ENCODE data around the gene CCDC167. TPM values are rescaled to one million over a fixed set of nuclear protein-coding genes. Genes with fewer than 3 reads are reported as not detected.
A peak's percentile ranks its signal among the peaks of the same experiment; 100 is the strongest.

The CCDC167 gene
- total RNA-seq: 16.2 TPM

- Histone ChIP-seq H3K36me3 (ENCODE audit: control insufficient read depth in 3 of 3, insufficient read depth in 3 of 3, low read length in 3 of 3) (no peaks in the 10 kb centered on the region), H3K27ac (ENCODE audit: low read depth, low read length) (no peak within 1 kb of the TSS), H3K4me3 (ENCODE audit: low read length in 3 of 3) (peak within 1 kb of the TSS; percentile 84 to 93 (median 91)), H3K9ac (ENCODE audit: low read depth in 1 of 3, low read length in 3 of 3) (peak within 1 kb of the TSS; percentile 16 to 81 (median 77)), H3K27me3 (ENCODE audit: control insufficient read depth in 3 of 3, insufficient read depth in 3 of 3, low read length in 3 of 3) (no peaks in the 10 kb centered on the region), H3K4me1 (ENCODE audit: control insufficient read depth in 3 of 3, insufficient read depth in 3 of 3, low read length in 3 of 3) (peaks cover 8 to 13% (median 10%) of the 10 kb centered on the region in 3 donors), H3K9me3 (ENCODE audit: control insufficient read depth in 3 of 3, low read length in 3 of 3) (no peaks in the 10 kb centered on the region)
Measured at GRCh38 chr6:37499433-37500293, at the start of gene CCDC167. Gene CCDC167, minus strand, starts transcription at chr6:37499893. Its CDS starts 30 bp downstream, at chr6:37499863.

DNA sequence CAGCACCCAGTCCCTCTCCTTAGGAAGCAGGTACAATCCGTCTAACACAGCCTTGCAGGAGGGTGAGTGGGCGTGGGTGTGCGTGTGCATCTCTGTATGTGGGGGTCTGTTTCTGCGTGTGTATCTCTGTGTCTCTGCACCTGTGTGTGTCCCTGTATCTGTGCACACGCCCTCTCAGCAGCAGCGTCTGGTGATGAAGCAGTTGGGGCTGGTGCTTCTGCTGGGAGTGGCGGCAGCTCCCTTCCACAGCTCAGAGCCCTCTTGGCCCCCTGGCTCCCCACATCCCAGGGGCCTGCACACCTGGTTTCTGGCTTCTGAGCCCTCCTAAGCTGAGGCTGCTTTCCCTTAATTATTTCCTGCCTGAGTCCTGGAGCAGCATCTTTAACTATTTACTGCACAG is 49.5 kb upstream of the CCDC167 start:
- Histone ChIP-seq H3K27me3 (ENCODE audit: control insufficient read depth in 3 of 3, insufficient read depth in 3 of 3, low read length in 3 of 3) (peaks cover 8 to 29% (median 20%) of the 10 kb centered on the region in 3 donors), H3K9ac (ENCODE audit: low read depth in 1 of 3, low read length in 3 of 3) (no peak overlapping the region), H3K36me3 (ENCODE audit: control insufficient read depth in 3 of 3, insufficient read depth in 3 of 3, low read length in 3 of 3) (no peaks in the 10 kb centered on the region), H3K4me1 (ENCODE audit: control insufficient read depth in 3 of 3, insufficient read depth in 3 of 3, low read length in 3 of 3) (peaks cover 0 to 5% (median 4%) of the 10 kb centered on the region in 3 donors), H3K27ac (ENCODE audit: low read depth, low read length) (no peak overlapping the region), H3K9me3 (ENCODE audit: control insufficient read depth in 3 of 3, low read length in 3 of 3) (no peaks in the 10 kb centered on the region), H3K4me3 (ENCODE audit: low read length in 3 of 3) (no peak overlapping the region)

GRCh38 chr6:37548067-37548674 is 48.5 kb upstream of the CCDC167 start:
- no peak overlapping the region for H3K27ac ChIP-seq (ENCODE audit: low read depth, low read length)
- peaks cover 4 to 33% (median 20%) of the 10 kb centered on the region in 3 donors for H3K27me3 ChIP-seq (ENCODE audit: control insufficient read depth in 3 of 3, insufficient read depth in 3 of 3, low read length in 3 of 3)
- H3K36me3 ChIP-seq (ENCODE audit: control insufficient read depth in 3 of 3, insufficient read depth in 3 of 3, low read length in 3 of 3): no peaks in the 10 kb centered on the region
- no peak overlapping the region for H3K9ac ChIP-seq (ENCODE audit: low read depth in 1 of 3, low read length in 3 of 3)
- peaks cover 0 to 5% (median 4%) of the 10 kb centered on the region in 3 donors for H3K4me1 ChIP-seq (ENCODE audit: control insufficient read depth in 3 of 3, insufficient read depth in 3 of 3, low read length in 3 of 3)
- H3K9me3 ChIP-seq (ENCODE audit: control insufficient read depth in 3 of 3, low read length in 3 of 3): no peaks in the 10 kb centered on the region
- H3K4me3 ChIP-seq (ENCODE audit: low read length in 3 of 3): no peak overlapping the region

- H3K9me3 ChIP-seq (ENCODE audit: control insufficient read depth in 3 of 3, low read length in 3 of 3): no peaks in the 10 kb centered on the region
- H3K27me3 ChIP-seq (ENCODE audit: control insufficient read depth in 3 of 3, insufficient read depth in 3 of 3, low read length in 3 of 3): peaks cover 4 to 31% (median 20%) of the 10 kb centered on the region in 3 donors
- H3K9ac ChIP-seq (ENCODE audit: low read depth in 1 of 3, low read length in 3 of 3): no peak overlapping the region
- H3K4me1 ChIP-seq (ENCODE audit: control insufficient read depth in 3 of 3, insufficient read depth in 3 of 3, low read length in 3 of 3): peaks cover 0 to 5% (median 4%) of the 10 kb centered on the region in 3 donors
- H3K36me3 ChIP-seq (ENCODE audit: control insufficient read depth in 3 of 3, insufficient read depth in 3 of 3, low read length in 3 of 3): no peaks in the 10 kb centered on the region
- H3K4me3 ChIP-seq (ENCODE audit: low read length in 3 of 3): no peak overlapping the region
- H3K27ac ChIP-seq (ENCODE audit: low read depth, low read length): no peak overlapping the region
Measured at GRCh38 chr6:37547564-37548061, 47.9 kb upstream of the CCDC167 start.

DNA sequence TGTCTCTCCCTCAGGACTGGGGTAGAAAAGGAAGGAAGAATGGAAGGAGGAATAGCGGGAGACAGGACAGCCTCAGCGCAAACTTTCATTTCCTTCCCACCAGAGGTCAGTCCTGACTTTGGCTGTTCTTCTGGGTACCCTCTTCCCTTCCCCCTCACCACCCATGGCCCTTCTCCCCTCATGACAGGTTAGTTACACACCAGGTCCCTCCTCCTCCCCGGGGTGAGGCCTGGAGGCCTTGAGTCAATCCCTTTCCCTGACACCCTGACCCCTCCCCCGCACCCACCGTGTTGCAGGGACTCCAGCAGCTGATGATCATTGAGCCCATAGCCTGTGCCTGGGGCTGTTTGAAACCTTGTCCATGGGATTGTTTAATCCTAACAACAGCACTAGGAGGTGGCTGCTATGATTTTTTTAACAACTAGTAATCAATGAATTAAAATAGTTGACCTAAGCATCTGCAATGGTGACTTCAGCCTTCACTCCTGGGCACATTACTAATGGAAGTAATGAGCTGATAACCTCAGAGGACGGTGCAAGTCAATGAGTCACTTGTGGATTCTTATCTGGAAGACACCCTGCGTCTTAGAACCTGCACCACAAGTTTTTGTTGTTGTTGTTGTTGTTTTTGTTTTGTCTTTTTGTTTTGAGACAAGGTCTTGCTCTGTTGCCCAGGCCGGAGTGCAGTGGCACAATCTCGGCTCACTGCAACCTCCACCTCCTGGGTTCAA is 46.6 kb upstream of the CCDC167 start:
- H3K4me1 ChIP-seq (ENCODE audit: control insufficient read depth in 3 of 3, insufficient read depth in 3 of 3, low read length in 3 of 3): peaks cover 0 to 5% (median 4%) of the 10 kb centered on the region in 3 donors
- no peak overlapping the region for H3K9ac ChIP-seq (ENCODE audit: low read depth in 1 of 3, low read length in 3 of 3)
- no peaks in the 10 kb centered on the region for H3K36me3 ChIP-seq (ENCODE audit: control insufficient read depth in 3 of 3, insufficient read depth in 3 of 3, low read length in 3 of 3)
- H3K4me3 ChIP-seq (ENCODE audit: low read length in 3 of 3): no peak overlapping the region
- H3K27me3 ChIP-seq (ENCODE audit: control insufficient read depth in 3 of 3, insufficient read depth in 3 of 3, low read length in 3 of 3): peaks cover 1 to 27% (median 19%) of the 10 kb centered on the region in 3 donors
- no peaks in the 10 kb centered on the region for H3K9me3 ChIP-seq (ENCODE audit: control insufficient read depth in 3 of 3, low read length in 3 of 3)
- no peak overlapping the region for H3K27ac ChIP-seq (ENCODE audit: low read depth, low read length)

DNA sequence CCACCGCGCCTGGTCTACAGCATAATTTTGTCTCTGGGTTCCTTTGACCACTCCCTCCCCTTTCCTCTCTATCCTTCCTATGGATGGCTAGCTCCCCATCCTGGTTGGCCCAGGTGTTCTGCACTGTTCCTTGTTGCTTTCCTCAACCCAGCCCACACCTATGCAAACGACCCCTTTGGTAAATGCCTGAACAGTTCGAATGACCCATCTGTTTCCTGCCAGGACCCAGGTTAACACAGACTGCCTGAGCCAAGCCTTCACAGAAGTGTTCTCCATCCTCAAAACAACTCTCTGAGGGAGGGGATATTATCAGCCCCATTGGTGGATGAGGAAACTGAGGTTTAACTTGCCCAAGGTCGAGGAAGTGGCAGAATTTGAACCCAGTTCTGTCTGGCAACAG is 44.8 kb upstream of the CCDC167 start:
- no peaks in the 10 kb centered on the region for H3K36me3 ChIP-seq (ENCODE audit: control insufficient read depth in 3 of 3, insufficient read depth in 3 of 3, low read length in 3 of 3)
- no peak overlapping the region for H3K27ac ChIP-seq (ENCODE audit: low read depth, low read length)
- H3K9me3 ChIP-seq (ENCODE audit: control insufficient read depth in 3 of 3, low read length in 3 of 3): no peaks in the 10 kb centered on the region
- H3K4me1 ChIP-seq (ENCODE audit: control insufficient read depth in 3 of 3, insufficient read depth in 3 of 3, low read length in 3 of 3): peaks cover 0 to 5% (median 4%) of the 10 kb centered on the region in 3 donors
- peaks cover 0 to 14% (median 7%) of the 10 kb centered on the region in 3 donors for H3K27me3 ChIP-seq (ENCODE audit: control insufficient read depth in 3 of 3, insufficient read depth in 3 of 3, low read length in 3 of 3)
- no peak overlapping the region for H3K9ac ChIP-seq (ENCODE audit: low read depth in 1 of 3, low read length in 3 of 3)
- H3K4me3 ChIP-seq (ENCODE audit: low read length in 3 of 3): no peak overlapping the region

GRCh38 chr6:37543361-37543760 is 43.7 kb upstream of the CCDC167 start:
- no peak overlapping the region for H3K27ac ChIP-seq (ENCODE audit: low read depth, low read length)
- H3K4me1 ChIP-seq (ENCODE audit: control insufficient read depth in 3 of 3, insufficient read depth in 3 of 3, low read length in 3 of 3): peaks cover 0 to 5% (median 4%) of the 10 kb centered on the region in 3 donors
- no peaks in the 10 kb centered on the region for H3K9me3 ChIP-seq (ENCODE audit: control insufficient read depth in 3 of 3, low read length in 3 of 3)
- no peak overlapping the region for H3K9ac ChIP-seq (ENCODE audit: low read depth in 1 of 3, low read length in 3 of 3)
- no peak overlapping the region for H3K4me3 ChIP-seq (ENCODE audit: low read length in 3 of 3)
- H3K27me3 ChIP-seq (ENCODE audit: control insufficient read depth in 3 of 3, insufficient read depth in 3 of 3, low read length in 3 of 3): peaks cover 0 to 11% (median 0%) of the 10 kb centered on the region in 3 donors
- H3K36me3 ChIP-seq (ENCODE audit: control insufficient read depth in 3 of 3, insufficient read depth in 3 of 3, low read length in 3 of 3): no peaks in the 10 kb centered on the region

DNA sequence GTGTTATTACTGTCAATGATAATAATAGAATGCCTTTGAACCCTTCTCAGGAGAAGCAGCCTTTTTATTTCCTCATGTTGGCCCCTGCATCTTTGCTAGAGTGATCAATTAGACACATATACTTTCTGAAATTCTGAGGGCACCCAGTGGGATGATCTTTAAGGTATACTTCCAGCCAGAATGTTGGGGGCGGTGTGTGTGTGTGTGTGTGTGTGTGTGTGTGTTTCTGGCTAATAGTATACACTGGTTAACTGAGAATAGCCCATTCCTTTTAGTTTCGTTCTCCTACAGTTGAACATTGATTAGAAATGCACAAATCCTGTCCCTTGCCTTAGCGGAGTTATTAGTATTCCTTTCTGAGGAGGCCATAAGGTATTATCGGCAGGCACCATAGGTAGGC is 41.7 kb upstream of the CCDC167 start:
- H3K9ac ChIP-seq (ENCODE audit: low read depth in 1 of 3, low read length in 3 of 3): no peak overlapping the region
- no peak overlapping the region for H3K4me3 ChIP-seq (ENCODE audit: low read length in 3 of 3)
- peaks cover under 1 to 25% (median 19%) of the 10 kb centered on the region in 3 donors for H3K27me3 ChIP-seq (ENCODE audit: control insufficient read depth in 3 of 3, insufficient read depth in 3 of 3, low read length in 3 of 3)
- peaks cover 1 to 3% (median 1%) of the 10 kb centered on the region in 3 donors for H3K4me1 ChIP-seq (ENCODE audit: control insufficient read depth in 3 of 3, insufficient read depth in 3 of 3, low read length in 3 of 3)
- no peak overlapping the region for H3K27ac ChIP-seq (ENCODE audit: low read depth, low read length)
- no peaks in the 10 kb centered on the region for H3K9me3 ChIP-seq (ENCODE audit: control insufficient read depth in 3 of 3, low read length in 3 of 3)
- no peaks in the 10 kb centered on the region for H3K36me3 ChIP-seq (ENCODE audit: control insufficient read depth in 3 of 3, insufficient read depth in 3 of 3, low read length in 3 of 3)

DNA sequence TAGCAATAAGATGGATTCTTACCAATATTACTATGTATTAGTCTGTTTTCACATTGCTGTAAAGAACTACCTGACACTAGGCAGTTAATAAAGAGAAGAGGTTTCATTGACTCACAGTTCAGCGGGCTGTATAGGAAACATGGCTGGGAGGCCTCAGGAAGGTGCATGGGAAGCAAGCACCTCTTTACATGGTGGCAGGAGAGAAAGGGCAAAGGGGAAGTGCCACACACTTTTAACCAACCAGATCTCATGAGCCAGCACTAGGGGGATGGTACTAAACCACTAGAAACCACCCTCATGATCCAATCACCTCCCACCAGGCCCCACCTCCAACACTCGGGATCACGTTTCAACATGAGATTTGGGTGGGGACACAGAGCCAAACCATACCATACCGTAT is 40.7 kb upstream of the CCDC167 start:
- Histone ChIP-seq H3K4me3 (ENCODE audit: low read length in 3 of 3) (no peak overlapping the region), H3K9me3 (ENCODE audit: control insufficient read depth in 3 of 3, low read length in 3 of 3) (no peaks in the 10 kb centered on the region), H3K27me3 (ENCODE audit: control insufficient read depth in 3 of 3, insufficient read depth in 3 of 3, low read length in 3 of 3) (peaks cover 10 to 35% (median 28%) of the 10 kb centered on the region in 3 donors), H3K36me3 (ENCODE audit: control insufficient read depth in 3 of 3, insufficient read depth in 3 of 3, low read length in 3 of 3) (no peaks in the 10 kb centered on the region), H3K27ac (ENCODE audit: low read depth, low read length) (no peak overlapping the region), H3K9ac (ENCODE audit: low read depth in 1 of 3, low read length in 3 of 3) (no peak overlapping the region), H3K4me1 (ENCODE audit: control insufficient read depth in 3 of 3, insufficient read depth in 3 of 3, low read length in 3 of 3) (peaks cover 8 to 11% (median 8%) of the 10 kb centered on the region in 3 donors)

Data from skeletal muscle tissue (tissue), 4 donors.